Astrocyte (in vitro differentiated cells and primary cell): ENCODE results near the gene ADGRD1. TPM values are rescaled to one million over a fixed set of nuclear protein-coding genes. Genes with fewer than 3 reads are reported as not detected.

ENCODE experiments used
- DNase-seq: peaks from one replicate; pipeline ENCODE4 v3.0.0-alpha.2; 2010; ENCODE audit warnings: low read depth
- FAIRE-seq: peaks from 2 replicates; lab custom pipeline; 2011; peaks lifted over from hg19 to GRCh38; lab: Jason Lieb, UNC
- H2AFZ ChIP-seq: 2 replicates; pipeline ENCODE4 v1.6.0; 2012; ENCODE audit warnings: low read depth, low read length, inconsistent platforms
- H3K27ac ChIP-seq: 2 replicates; pipeline ENCODE4 v1.5.1; 2011; ENCODE audit warnings: low read depth, low read length, inconsistent platforms
- H3K27me3 ChIP-seq: 2 replicates; pipeline ENCODE4 v1.6.0; 2011; ENCODE audit warnings: low read length, inconsistent platforms; ENCODE audit not compliant: insufficient read depth
- H3K36me3 ChIP-seq: 2 replicates; pipeline ENCODE4 v1.5.1; 2011; ENCODE audit warnings: low read length, inconsistent platforms; ENCODE audit not compliant: insufficient read depth
- H3K4me1 ChIP-seq: 2 replicates; pipeline ENCODE4 v1.5.1; 2011; ENCODE audit warnings: low read length, inconsistent platforms; ENCODE audit not compliant: insufficient read depth
- H3K4me2 ChIP-seq: 2 replicates; pipeline ENCODE4 v1.6.0; 2012; ENCODE audit warnings: low read length, inconsistent platforms
- H3K4me3 ChIP-seq: 2 replicates; pipeline ENCODE4 v1.5.1; 2011; ENCODE audit warnings: low read depth, mild to moderate bottlenecking, low read length, inconsistent platforms; ENCODE audit not compliant: insufficient read depth
- H3K79me2 ChIP-seq: 2 replicates; pipeline ENCODE4 v1.6.0; 2012; ENCODE audit warnings: mild to moderate bottlenecking, low read length, inconsistent platforms; ENCODE audit not compliant: insufficient read depth
- H3K9ac ChIP-seq: 2 replicates; pipeline ENCODE4 v1.6.0; 2012; ENCODE audit warnings: mild to moderate bottlenecking, low read length, inconsistent platforms
- H3K9me3 ChIP-seq: 2 replicates; pipeline ENCODE4 v1.5.1; 2012; ENCODE audit warnings: low read depth, mild to moderate bottlenecking, low read length, inconsistent platforms; ENCODE audit not compliant: insufficient read depth
- H4K20me1 ChIP-seq: 2 replicates; pipeline ENCODE4 v1.6.0; 2012; ENCODE audit warnings: low read length, inconsistent platforms; ENCODE audit not compliant: insufficient read depth
- H3K27ac Mint-ChIP-seq: one replicate; pipeline ENCODE4 v1.8.0; 2021; ENCODE audit warnings: mild to moderate bottlenecking, mixed read lengths; ENCODE audit not compliant: unreplicated experiment
- H3K27me3 Mint-ChIP-seq: one replicate; pipeline ENCODE4 v1.8.0; 2021; ENCODE audit warnings: low read depth, mixed read lengths; ENCODE audit not compliant: unreplicated experiment
- H3K36me3 Mint-ChIP-seq: one replicate; pipeline ENCODE4 v1.8.0; 2021; ENCODE audit warnings: low read depth, mixed read lengths; ENCODE audit not compliant: unreplicated experiment
- H3K4me1 Mint-ChIP-seq: one replicate; pipeline ENCODE4 v1.8.0; 2021; ENCODE audit warnings: low read depth, mixed read lengths; ENCODE audit not compliant: unreplicated experiment
- H3K4me3 Mint-ChIP-seq: one replicate; pipeline ENCODE4 v1.8.0; 2021; ENCODE audit warnings: mild to moderate bottlenecking, moderate library complexity, mixed read lengths; ENCODE audit not compliant: unreplicated experiment
- H3K9me3 Mint-ChIP-seq: one replicate; pipeline ENCODE4 v1.8.0; 2021; ENCODE audit warnings: mild to moderate bottlenecking, mixed read lengths; ENCODE audit not compliant: unreplicated experiment
- EZH2 ChIP-seq: IDR thresholded peaks from 2 replicates; pipeline ENCODE4 v1.6.1; 2012; ENCODE audit warnings: mild to moderate bottlenecking, low read length, inconsistent platforms; ENCODE audit not compliant: insufficient read depth
- total RNA-seq: library from RNA; stranded (reverse); gene quantifications from 2 replicates; pipeline ENCODE4 v1.2.1, GENCODE V29; 2021
- TF ChIP-seq, protein P1 (sequence below): IDR thresholded peaks from 2 replicates; pipeline ENCODE4 v1.5.1; 2011; ENCODE audit warnings: low read depth, mild to moderate bottlenecking, inconsistent platforms, low read length, moderate library complexity; ENCODE audit not compliant: insufficient read depth

The ADGRD1 gene
- total RNA-seq, 1 donor from 2014 or later: 3.0 TPM

GRCh38 chr12:130929363-130929762 is 24.3 kb upstream of the ADGRD1 start:
- TF ChIP-seq, protein P1, sequence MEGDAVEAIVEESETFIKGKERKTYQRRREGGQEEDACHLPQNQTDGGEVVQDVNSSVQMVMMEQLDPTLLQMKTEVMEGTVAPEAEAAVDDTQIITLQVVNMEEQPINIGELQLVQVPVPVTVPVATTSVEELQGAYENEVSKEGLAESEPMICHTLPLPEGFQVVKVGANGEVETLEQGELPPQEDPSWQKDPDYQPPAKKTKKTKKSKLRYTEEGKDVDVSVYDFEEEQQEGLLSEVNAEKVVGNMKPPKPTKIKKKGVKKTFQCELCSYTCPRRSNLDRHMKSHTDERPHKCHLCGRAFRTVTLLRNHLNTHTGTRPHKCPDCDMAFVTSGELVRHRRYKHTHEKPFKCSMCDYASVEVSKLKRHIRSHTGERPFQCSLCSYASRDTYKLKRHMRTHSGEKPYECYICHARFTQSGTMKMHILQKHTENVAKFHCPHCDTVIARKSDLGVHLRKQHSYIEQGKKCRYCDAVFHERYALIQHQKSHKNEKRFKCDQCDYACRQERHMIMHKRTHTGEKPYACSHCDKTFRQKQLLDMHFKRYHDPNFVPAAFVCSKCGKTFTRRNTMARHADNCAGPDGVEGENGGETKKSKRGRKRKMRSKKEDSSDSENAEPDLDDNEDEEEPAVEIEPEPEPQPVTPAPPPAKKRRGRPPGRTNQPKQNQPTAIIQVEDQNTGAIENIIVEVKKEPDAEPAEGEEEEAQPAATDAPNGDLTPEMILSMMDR: no peak
- TF ChIP-seq EZH2: no peak
- Mint-ChIP-seq H3K4me1 (peaks cover 2% of the 10 kb centered on the region), H3K27ac (no peak overlapping the region), H3K9me3 (peaks cover 2% of the 10 kb centered on the region), H3K36me3 (no peaks in the 10 kb centered on the region), H3K27me3 (peaks cover 24% of the 10 kb centered on the region), H3K4me3 (no peak overlapping the region)
- Histone ChIP-seq H3K9me3 (peaks cover 2% of the 10 kb centered on the region), H4K20me1 (no peaks in the 10 kb centered on the region), H3K27me3 (no peaks in the 10 kb centered on the region), H3K4me1 (no peaks in the 10 kb centered on the region), H3K36me3 (no peaks in the 10 kb centered on the region), H3K4me2 (no peak overlapping the region), H3K79me2 (no peaks in the 10 kb centered on the region), H3K9ac (no peak overlapping the region), H3K4me3 (no peak overlapping the region), H2AFZ (no peak overlapping the region), H3K27ac (no peak overlapping the region)
- FAIRE-seq: no peak
- no peak for DNase-seq

- Mint-ChIP-seq H3K9me3 (peaks cover 9% of the 10 kb centered on the region), H3K36me3 (no peaks in the 10 kb centered on the region), H3K4me1 (no peaks in the 10 kb centered on the region), H3K27ac (no peak overlapping the region), H3K27me3 (peaks cover 26% of the 10 kb centered on the region), H3K4me3 (no peak overlapping the region)
- Histone ChIP-seq H3K9ac (no peak overlapping the region), H3K27me3 (no peaks in the 10 kb centered on the region), H3K4me1 (no peaks in the 10 kb centered on the region), H3K79me2 (no peaks in the 10 kb centered on the region), H3K4me2 (no peak overlapping the region), H3K9me3 (peaks cover 2% of the 10 kb centered on the region), H3K27ac (no peak overlapping the region), H2AFZ (no peak overlapping the region), H4K20me1 (no peaks in the 10 kb centered on the region), H3K36me3 (no peaks in the 10 kb centered on the region), H3K4me3 (no peak overlapping the region)
- TF ChIP-seq, protein P1: no peak
- no peak for TF ChIP-seq EZH2
- no peak for DNase-seq
- no peak for FAIRE-seq
These were observed 21.4 kb upstream of the ADGRD1 start for GRCh38 chr12:130932061-130932930.
